GM10248 (cell line): Measurements from ENCODE around the gene SPHK1.
"Not testable (repeated sequence)": the region's sequence is repeated elsewhere in the genome, so short reads cannot be mapped to it uniquely, and the experiment has no call there.

ENCODE experiments used
- CTCF ChIA-PET: fragments of 300-600 bp; sonication (Branson Sonifier 250); formaldehyde crosslinking; extraction: SDS; loops from one replicate; lab custom pipeline; 2021; ENCODE audit warnings: antibody characterized with exemption; lab: Yijun Ruan, JAX
- POLR2A ChIA-PET: fragments of 350-650 bp; sonication (Branson Sonifier 250); formaldehyde crosslinking; extraction: SDS; loops from one replicate; lab custom pipeline; 2020; ENCODE audit warnings: antibody characterized with exemption; lab: Yijun Ruan, JAX
- DNase-seq: peaks from one replicate; pipeline ENCODE4 v3.0.0; 2012; ENCODE audit errors: extremely low spot score
- TF ChIP-seq, protein P1 (sequence below): IDR thresholded peaks from 2 replicates; pipeline ENCODE4 v1.5.1; 2012; ENCODE audit warnings: mild to moderate bottlenecking, low read depth; ENCODE audit errors: extremely low read depth, missing control alignments, control extremely low read depth

SPHK1 gene

DNA sequence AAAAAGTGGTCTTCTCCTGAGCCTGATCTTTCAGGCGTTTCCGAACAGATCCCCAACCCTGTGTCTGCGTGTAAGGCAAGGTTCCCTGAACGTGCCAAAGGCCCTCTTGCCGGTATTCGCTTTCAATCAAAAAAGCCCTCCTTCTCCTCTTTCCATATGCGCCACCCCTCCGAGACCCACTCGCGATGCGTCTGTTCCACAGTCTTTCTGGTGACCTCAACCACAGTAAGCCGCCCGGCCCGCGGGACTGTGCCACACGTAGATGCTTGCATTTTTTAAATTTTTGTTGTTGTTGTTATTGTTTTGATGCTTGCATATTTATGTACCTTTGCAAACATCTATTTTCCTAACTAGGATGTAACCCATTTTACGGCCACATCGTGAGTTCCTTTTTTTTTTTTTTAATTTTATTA, 30.1 kb upstream of the SPHK1 start:
- TF ChIP-seq, protein P1, sequence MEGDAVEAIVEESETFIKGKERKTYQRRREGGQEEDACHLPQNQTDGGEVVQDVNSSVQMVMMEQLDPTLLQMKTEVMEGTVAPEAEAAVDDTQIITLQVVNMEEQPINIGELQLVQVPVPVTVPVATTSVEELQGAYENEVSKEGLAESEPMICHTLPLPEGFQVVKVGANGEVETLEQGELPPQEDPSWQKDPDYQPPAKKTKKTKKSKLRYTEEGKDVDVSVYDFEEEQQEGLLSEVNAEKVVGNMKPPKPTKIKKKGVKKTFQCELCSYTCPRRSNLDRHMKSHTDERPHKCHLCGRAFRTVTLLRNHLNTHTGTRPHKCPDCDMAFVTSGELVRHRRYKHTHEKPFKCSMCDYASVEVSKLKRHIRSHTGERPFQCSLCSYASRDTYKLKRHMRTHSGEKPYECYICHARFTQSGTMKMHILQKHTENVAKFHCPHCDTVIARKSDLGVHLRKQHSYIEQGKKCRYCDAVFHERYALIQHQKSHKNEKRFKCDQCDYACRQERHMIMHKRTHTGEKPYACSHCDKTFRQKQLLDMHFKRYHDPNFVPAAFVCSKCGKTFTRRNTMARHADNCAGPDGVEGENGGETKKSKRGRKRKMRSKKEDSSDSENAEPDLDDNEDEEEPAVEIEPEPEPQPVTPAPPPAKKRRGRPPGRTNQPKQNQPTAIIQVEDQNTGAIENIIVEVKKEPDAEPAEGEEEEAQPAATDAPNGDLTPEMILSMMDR, result no peak
- no peak for DNase-seq
- ChIA-PET POLR2A (interaction anchor here (0.7 kb wide), 1 partner anchor 282 kb away, joined by 3 read pairs; the partner anchor contains the start of gene SRP68), CTCF (interaction anchor here (0.7 to 2.9 kb wide), 20 partner anchors 8 to 734 kb away, joined by 3 to 23 read pairs (median 4); partner anchors contain the start of genes SPHK1 and TRIM47)

DNA sequence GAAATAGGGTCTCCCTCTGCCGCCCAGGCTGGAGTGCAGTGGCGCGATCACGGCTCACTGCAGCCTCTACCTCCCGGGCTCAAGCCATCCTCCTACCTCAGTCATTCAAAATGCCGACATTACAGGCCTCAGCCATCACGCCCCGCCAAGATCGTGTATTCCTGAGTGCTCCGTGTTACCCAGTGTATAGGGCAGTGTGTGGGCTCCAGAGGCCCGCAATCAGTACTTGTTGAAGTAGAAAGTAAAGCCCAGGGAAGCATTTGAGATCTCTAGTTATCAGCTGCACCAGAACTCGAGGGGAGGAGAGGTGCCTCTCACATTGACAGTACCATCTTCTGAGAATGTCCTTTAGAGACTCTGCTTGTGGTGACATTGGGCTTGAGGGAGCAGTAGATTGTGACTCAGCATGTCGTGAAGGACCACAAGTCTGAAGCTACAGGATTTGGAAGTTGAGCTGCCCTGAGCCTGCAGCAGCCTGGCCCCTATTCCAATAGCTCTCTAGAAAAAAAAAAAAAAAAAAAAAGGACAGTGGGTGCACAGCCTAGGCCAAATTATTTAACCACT, 29.6 kb upstream of the SPHK1 start:
- TF ChIP-seq, protein P1, result no peak
- no peak for DNase-seq
- POLR2A ChIA-PET, result no interaction called here
- CTCF ChIA-PET, result interaction anchor here (0.8 to 2.7 kb wide), 10 partner anchors 9 to 173 kb away, joined by 3 to 20 read pairs (median 5); no protein-coding TSS in a partner anchor

DNA sequence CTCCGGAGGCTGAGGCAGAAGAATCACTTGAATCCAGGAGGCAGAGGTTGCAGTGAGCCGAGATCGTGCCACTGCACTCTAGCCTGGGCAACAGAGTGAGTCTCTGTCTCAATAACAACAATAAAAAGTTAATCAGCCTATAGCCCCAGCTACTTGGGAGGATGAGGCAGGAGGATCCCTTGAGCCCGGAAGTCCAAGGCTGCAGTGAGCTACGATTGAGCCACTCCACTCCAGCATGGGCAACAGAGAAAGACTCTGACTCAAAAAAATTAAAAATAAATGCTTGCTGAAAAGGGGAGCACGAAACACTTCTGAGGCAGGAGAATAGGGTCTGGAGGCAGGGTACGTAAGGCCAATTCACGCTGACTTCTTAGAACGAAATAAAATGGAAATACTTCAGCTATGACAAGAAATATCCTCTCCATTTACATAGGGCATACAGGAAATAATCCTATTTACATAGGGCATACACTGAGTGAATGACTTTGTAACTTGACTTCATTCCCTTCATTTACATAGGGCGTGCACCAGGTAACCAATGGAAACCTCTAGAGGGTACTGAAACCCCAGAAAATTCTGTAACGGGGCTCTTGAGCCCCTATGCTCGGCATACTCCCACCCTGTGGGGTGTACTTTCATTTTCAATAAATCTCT, 27.5 kb upstream of the SPHK1 start:
- POLR2A ChIA-PET, result no interaction called here
- no peak for DNase-seq
- TF ChIP-seq, protein P1, result no peak
- CTCF ChIA-PET, result interaction anchor here (2.2 kb wide), 1 partner anchor 41 kb away, joined by 10 read pairs; no protein-coding TSS in a partner anchor

DNA sequence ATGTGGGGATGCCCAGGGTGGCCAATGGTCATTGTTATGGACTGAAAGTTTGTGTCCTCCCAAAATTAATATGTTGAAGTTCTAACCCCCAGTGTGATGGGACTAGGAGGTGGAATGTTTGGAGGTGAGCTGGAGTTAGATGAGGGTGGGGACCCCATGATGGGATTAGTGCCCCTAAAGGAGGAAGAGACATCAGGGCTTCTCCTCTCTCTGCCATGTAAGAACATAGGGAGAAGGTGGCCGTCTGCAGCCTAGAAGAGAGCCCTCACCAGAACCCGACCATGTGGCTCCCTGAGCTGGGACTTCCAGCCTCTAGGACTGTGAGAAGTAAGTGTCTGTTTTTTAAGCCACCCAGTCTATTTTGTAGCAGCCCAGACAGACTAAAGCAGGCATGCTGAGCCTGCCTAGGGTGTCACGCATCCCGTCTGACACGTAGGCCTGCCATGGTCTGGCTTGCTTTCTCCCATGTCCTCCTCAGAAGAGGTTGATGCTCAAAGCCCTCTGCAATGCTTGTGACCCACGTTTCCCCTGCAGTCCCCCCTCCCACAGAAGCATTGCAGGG, 26.7 kb upstream of the SPHK1 start:
- ChIA-PET POLR2A (no interaction called here), CTCF (interaction anchor here (0.7 to 2.1 kb wide), 4 partner anchors 28 to 70 kb away, joined by 3 to 6 read pairs (median 4); no protein-coding TSS in a partner anchor)
- TF ChIP-seq, protein P1, result no peak
- no peak for DNase-seq

DNA sequence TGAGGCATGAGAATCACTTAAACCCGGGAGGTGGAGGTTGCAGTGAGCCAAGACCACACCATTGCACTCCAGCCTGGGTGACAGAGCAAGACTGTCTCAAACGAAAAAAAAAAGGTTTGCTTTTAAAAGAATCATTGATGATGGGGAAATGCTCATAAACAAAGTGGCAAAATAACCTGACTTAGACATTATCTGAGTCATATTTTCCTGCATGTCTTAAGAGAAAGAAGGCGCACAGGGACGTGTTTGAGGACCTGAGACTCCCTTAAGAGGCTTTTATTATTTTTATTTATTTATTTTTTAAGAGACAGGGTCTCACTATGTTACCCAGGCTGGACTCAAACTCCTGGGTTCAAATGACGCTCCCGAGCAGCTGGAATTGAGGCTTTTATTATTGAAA, 25.0 kb upstream of the SPHK1 start:
- TF ChIP-seq, protein P1, result no peak
- ChIA-PET CTCF (interaction anchor here (2.1 kb wide), 1 partner anchor 39 kb away, joined by 6 read pairs; no protein-coding TSS in a partner anchor), POLR2A (no interaction called here)
- no peak for DNase-seq

DNA sequence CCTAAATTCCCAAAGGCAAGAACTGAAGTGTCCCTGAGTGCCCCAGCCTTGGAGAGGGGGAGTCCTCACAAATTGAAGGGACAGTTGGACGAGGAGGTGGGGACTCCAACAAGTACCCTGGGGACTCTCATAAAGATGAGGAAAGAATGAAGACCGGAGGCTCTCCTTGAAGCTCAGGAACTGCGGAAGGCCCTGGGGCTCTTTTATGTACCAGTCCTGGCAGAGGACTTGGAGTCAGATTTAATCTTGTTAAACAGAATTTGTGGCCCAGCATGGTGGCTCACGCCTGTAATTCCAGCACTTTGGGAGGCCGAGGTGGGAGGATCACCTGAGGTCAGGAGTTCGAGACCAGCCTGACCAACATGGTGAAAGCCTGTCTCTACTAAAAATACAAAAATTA, 24.6 kb upstream of the SPHK1 start:
- CTCF ChIA-PET, result interaction anchor here (2.1 kb wide), 1 partner anchor 39 kb away, joined by 6 read pairs; no protein-coding TSS in a partner anchor
- DNase-seq, POLR2A ChIA-PET: not testable (repeated sequence)
